HG02678 (cell line): ENCODE data around the gene FFAR1.
A peak's percentile ranks its signal among the peaks of the same experiment; 100 is the strongest.

Source experiments
- ATAC-seq: cut with Tn5 transposase; IDR thresholded peaks from one replicate; pipeline ENCODE4 v1.9.1; 2021; ENCODE audit warnings: mild to moderate bottlenecking, moderate library complexity; ENCODE audit not compliant: unreplicated experiment

The FFAR1 gene

GRCh38 chr19:35314858-35315470, 32.7 kb upstream of the FFAR1 start:
- ATAC-seq = no peak

GRCh38 chr19:35315883-35316282, 31.8 kb upstream of the FFAR1 start:
- no peak for ATAC-seq

- no peak for ATAC-seq
Measured at GRCh38 chr19:35316560-35316959, 31.1 kb upstream of the FFAR1 start.

GRCh38 chr19:35317464-35318043, 30.1 kb upstream of the FFAR1 start:
- no peak for ATAC-seq

- no peak for ATAC-seq
Measured at GRCh38 chr19:35318679-35319448, 28.8 kb upstream of the FFAR1 start.

GRCh38 chr19:35320065-35320713, 27.5 kb upstream of the FFAR1 start:
- ATAC-seq = no peak

- no peak for ATAC-seq
Measured at GRCh38 chr19:35321291-35321690, 26.4 kb upstream of the FFAR1 start.

GRCh38 chr19:35322014-35322413, 25.7 kb upstream of the FFAR1 start:
- ATAC-seq = no peak

GRCh38 chr19:35327642-35328041, 20.1 kb upstream of the FFAR1 start:
- no peak for ATAC-seq

- ATAC-seq = no peak
Measured at GRCh38 chr19:35328851-35329285, 18.8 kb upstream of the FFAR1 start, which contains the start of gene CD22. CD22 (plus strand) TSS chr19:35329187; CDS start chr19:35332041, 2,854 bp downstream.

GRCh38 chr19:35329323-35329722, 18.4 kb upstream of the FFAR1 start:
- no peak for ATAC-seq

- ATAC-seq = peak; percentile 56
Measured at GRCh38 chr19:35330475-35330874, 17.2 kb upstream of the FFAR1 start.

- no peak for ATAC-seq
Measured at GRCh38 chr19:35331551-35332214, 16.0 kb upstream of the FFAR1 start.

GRCh38 chr19:35332817-35333216, 14.9 kb upstream of the FFAR1 start:
- no peak for ATAC-seq

GRCh38 chr19:35334144-35334753, 13.5 kb upstream of the FFAR1 start:
- ATAC-seq = no peak

GRCh38 chr19:35336166-35336955, 11.3 kb upstream of the FFAR1 start:
- no peak for ATAC-seq

GRCh38 chr19:35337097-35337983, 10.4 kb upstream of the FFAR1 start:
- ATAC-seq = no peak

- ATAC-seq = no peak
Measured at GRCh38 chr19:35337984-35338296, 9.8 kb upstream of the FFAR1 start.

- ATAC-seq = no peak
Measured at GRCh38 chr19:35340431-35340830, 7.3 kb upstream of the FFAR1 start.
